Activated T-cell treated with anti-CD3 and anti-CD28 coated beads, Interleukin-2, amount 50 U/mL, for 24 hours (primary cell): ENCODE measurements around the gene LNX2.

ENCODE experiments used
- DNase-seq: peaks from one replicate; pipeline ENCODE4 v3.0.0-alpha.2; 2020
- H3K27ac Mint-ChIP-seq: 2 replicates; pipeline ENCODE4 v1.8.0; 2020; ENCODE audit warnings: mild to moderate bottlenecking, mixed read lengths
- H3K27me3 Mint-ChIP-seq: 2 replicates; pipeline ENCODE4 v1.8.0; 2020; ENCODE audit warnings: mixed read lengths
- H3K36me3 Mint-ChIP-seq: 2 replicates; pipeline ENCODE4 v1.8.0; 2020; ENCODE audit warnings: low read depth, mixed read lengths
- H3K4me1 Mint-ChIP-seq: 2 replicates; pipeline ENCODE4 v1.8.0; 2020; ENCODE audit warnings: low read depth, mixed read lengths
- H3K4me3 Mint-ChIP-seq: 2 replicates; pipeline ENCODE4 v1.8.0; 2020; ENCODE audit warnings: mild to moderate bottlenecking, moderate library complexity, mixed read lengths
- H3K9me3 Mint-ChIP-seq: 2 replicates; pipeline ENCODE4 v1.8.0; 2020; ENCODE audit warnings: mixed read lengths

LNX2 gene

GRCh38 chr13:27644302-27644701 is 24.0 kb upstream of the LNX2 start:
- peaks cover 45% of the 10 kb centered on the region for H3K4me1 Mint-ChIP-seq
- no peaks in the 10 kb centered on the region for H3K27me3 Mint-ChIP-seq
- H3K4me3 Mint-ChIP-seq = no peak overlapping the region
- peaks cover 79% of the 10 kb centered on the region for H3K36me3 Mint-ChIP-seq
- H3K9me3 Mint-ChIP-seq = peaks cover 7% of the 10 kb centered on the region
- DNase-seq = no peak
- no peak overlapping the region for H3K27ac Mint-ChIP-seq

DNA sequence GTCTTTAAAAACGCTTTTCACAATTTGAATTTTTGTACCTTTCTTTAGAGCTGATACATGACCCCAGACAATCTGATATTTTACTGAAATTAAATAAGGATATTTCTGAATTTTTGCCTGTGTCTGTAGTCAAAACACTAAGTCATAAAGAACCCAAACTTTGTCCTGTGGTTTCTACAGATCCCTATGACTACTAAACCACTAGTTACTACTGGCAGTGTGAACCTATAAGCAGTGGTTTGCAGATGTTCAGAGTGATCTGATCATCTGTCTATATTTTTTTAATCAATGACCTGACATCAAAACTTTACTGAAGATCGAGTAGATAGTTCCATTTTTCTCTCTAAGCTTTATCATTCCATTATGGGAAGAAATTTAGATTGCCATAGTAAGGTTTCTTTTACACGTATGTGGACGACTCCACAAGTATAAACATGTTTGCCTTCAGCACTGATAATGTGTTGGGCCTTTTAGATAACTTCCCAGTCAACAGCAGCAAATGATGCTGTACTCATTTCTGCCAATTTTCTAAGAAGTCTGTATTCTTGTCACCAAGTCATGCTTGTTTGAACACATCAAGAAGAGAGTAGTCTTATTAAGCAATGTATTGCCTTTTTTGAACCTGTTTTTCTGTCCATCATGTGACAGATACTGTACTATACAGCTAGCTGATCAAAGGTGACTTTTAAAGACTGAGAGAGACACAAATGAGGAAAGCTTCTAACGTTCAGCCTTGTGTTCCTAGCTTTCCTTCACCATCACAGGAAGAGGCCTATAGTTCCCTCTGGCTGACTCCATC is 23.2 kb upstream of the LNX2 start:
- Mint-ChIP-seq H3K27ac (no peak overlapping the region), H3K9me3 (peaks cover 2% of the 10 kb centered on the region), H3K4me3 (no peak overlapping the region), H3K36me3 (peaks cover 78% of the 10 kb centered on the region), H3K4me1 (peaks cover 53% of the 10 kb centered on the region), H3K27me3 (no peaks in the 10 kb centered on the region)
- no peak for DNase-seq

GRCh38 chr13:27641711-27642502 is 21.6 kb upstream of the LNX2 start:
- H3K9me3 Mint-ChIP-seq = peaks cover 2% of the 10 kb centered on the region
- H3K4me1 Mint-ChIP-seq = peaks cover 64% of the 10 kb centered on the region
- H3K4me3 Mint-ChIP-seq = no peak overlapping the region
- H3K27ac Mint-ChIP-seq = no peak overlapping the region
- peaks cover 77% of the 10 kb centered on the region for H3K36me3 Mint-ChIP-seq
- no peaks in the 10 kb centered on the region for H3K27me3 Mint-ChIP-seq
- DNase-seq = no peak

- Mint-ChIP-seq H3K36me3 (peaks cover 72% of the 10 kb centered on the region), H3K4me1 (peaks cover 74% of the 10 kb centered on the region), H3K4me3 (no peak overlapping the region), H3K27me3 (no peaks in the 10 kb centered on the region), H3K27ac (no peak overlapping the region), H3K9me3 (no peaks in the 10 kb centered on the region)
- no peak for DNase-seq
Observed at GRCh38 chr13:27639186-27639585, 18.9 kb upstream of the LNX2 start.

DNA sequence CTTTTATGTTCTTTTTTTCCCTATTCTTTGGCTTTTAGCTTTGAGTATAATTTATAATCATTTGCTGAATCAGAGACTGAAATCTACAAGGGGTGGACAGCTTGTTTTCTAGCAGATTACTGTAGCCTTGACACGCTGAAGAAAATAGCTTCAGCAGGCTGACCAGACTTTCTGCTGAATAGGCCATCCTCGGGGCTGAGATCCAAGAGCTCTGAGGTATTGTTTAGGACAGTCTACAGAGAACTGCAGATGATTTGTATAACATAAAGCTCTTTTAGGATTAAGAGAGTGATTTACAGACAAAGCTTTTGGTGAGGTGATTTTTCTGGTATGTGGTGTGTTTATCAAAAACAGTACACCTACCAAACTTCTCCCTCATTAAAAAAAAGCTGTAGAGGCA is 18.2 kb upstream of the LNX2 start:
- no peak overlapping the region for H3K4me3 Mint-ChIP-seq
- no peaks in the 10 kb centered on the region for H3K9me3 Mint-ChIP-seq
- H3K27me3 Mint-ChIP-seq = no peaks in the 10 kb centered on the region
- no peak for DNase-seq
- no peak overlapping the region for H3K27ac Mint-ChIP-seq
- H3K4me1 Mint-ChIP-seq = peaks cover 74% of the 10 kb centered on the region
- H3K36me3 Mint-ChIP-seq = peaks cover 73% of the 10 kb centered on the region

DNA sequence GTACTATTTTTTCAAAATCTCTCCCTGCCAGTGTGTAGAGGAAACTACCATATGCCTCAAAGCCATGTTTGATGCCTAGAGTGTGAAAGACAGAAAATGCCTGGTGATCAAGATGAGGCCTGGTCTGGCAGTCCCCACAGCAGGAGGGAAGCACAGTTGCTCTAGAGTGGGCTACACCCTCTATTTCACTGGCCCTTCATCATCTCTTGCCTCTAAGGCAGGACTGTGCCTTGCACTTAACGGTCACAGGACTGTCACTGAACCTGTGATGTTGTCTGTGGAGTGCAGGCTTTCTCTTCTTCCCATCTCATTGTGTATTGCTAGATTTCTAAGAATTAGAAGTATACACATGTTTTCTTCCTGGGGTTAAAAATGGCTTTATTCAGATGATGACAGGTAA is 17.7 kb upstream of the LNX2 start:
- Mint-ChIP-seq H3K27me3 (no peaks in the 10 kb centered on the region), H3K9me3 (no peaks in the 10 kb centered on the region), H3K4me3 (no peak overlapping the region), H3K27ac (no peak overlapping the region), H3K36me3 (peaks cover 73% of the 10 kb centered on the region), H3K4me1 (peaks cover 73% of the 10 kb centered on the region)
- DNase-seq = no peak

GRCh38 chr13:27637289-27637626 is 16.9 kb upstream of the LNX2 start:
- Mint-ChIP-seq H3K9me3 (no peaks in the 10 kb centered on the region), H3K36me3 (peaks cover 73% of the 10 kb centered on the region), H3K4me3 (no peak overlapping the region), H3K27me3 (no peaks in the 10 kb centered on the region), H3K27ac (peak overlapping the region; percentile 32), H3K4me1 (peaks cover 70% of the 10 kb centered on the region)
- DNase-seq = no peak

- Mint-ChIP-seq H3K27ac (peak overlapping the region; percentile 32), H3K27me3 (no peaks in the 10 kb centered on the region), H3K9me3 (no peaks in the 10 kb centered on the region), H3K36me3 (peaks cover 73% of the 10 kb centered on the region), H3K4me1 (peaks cover 70% of the 10 kb centered on the region), H3K4me3 (no peak overlapping the region)
- no peak for DNase-seq
Observed at GRCh38 chr13:27636589-27637288, 16.4 kb upstream of the LNX2 start.

- Mint-ChIP-seq H3K27me3 (no peaks in the 10 kb centered on the region), H3K36me3 (peaks cover 81% of the 10 kb centered on the region), H3K4me1 (peaks cover 76% of the 10 kb centered on the region), H3K9me3 (no peaks in the 10 kb centered on the region), H3K27ac (no peak overlapping the region), H3K4me3 (no peak overlapping the region)
- DNase-seq = no peak
Observed at GRCh38 chr13:27635266-27635665, 14.9 kb upstream of the LNX2 start.

- Mint-ChIP-seq H3K9me3 (no peaks in the 10 kb centered on the region), H3K4me1 (peaks cover 74% of the 10 kb centered on the region), H3K36me3 (peaks cover 80% of the 10 kb centered on the region), H3K4me3 (no peak overlapping the region), H3K27me3 (no peaks in the 10 kb centered on the region), H3K27ac (no peak overlapping the region)
- DNase-seq = no peak
Observed at GRCh38 chr13:27634791-27635190, 14.5 kb upstream of the LNX2 start.

DNA sequence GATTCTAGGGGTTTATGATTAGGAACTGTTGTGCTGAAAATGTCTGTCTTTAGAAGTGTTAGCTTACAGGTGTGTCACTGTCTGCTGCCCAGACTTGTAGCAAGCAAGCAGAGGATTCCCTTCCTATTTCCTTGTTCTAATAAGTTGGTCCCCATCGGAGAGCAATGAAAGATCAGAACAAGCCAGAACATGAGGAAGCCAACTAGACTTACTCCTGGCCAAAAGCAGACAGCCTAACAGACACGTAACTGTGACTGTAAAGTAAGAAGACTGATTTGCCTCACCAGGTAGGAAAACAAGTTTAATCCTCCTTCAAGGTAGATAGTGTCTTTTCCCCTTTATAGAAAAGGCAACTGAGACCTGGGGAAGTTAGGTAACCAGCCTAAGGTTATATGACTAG is 13.9 kb upstream of the LNX2 start:
- peaks cover 79% of the 10 kb centered on the region for H3K36me3 Mint-ChIP-seq
- H3K9me3 Mint-ChIP-seq = no peaks in the 10 kb centered on the region
- peaks cover 71% of the 10 kb centered on the region for H3K4me1 Mint-ChIP-seq
- no peak overlapping the region for H3K4me3 Mint-ChIP-seq
- no peaks in the 10 kb centered on the region for H3K27me3 Mint-ChIP-seq
- H3K27ac Mint-ChIP-seq = no peak overlapping the region
- DNase-seq = no peak

GRCh38 chr13:27632648-27633047 is 12.3 kb upstream of the LNX2 start:
- no peaks in the 10 kb centered on the region for H3K9me3 Mint-ChIP-seq
- no peak overlapping the region for H3K4me3 Mint-ChIP-seq
- no peak for DNase-seq
- no peak overlapping the region for H3K27ac Mint-ChIP-seq
- peaks cover 70% of the 10 kb centered on the region for H3K4me1 Mint-ChIP-seq
- no peaks in the 10 kb centered on the region for H3K27me3 Mint-ChIP-seq
- H3K36me3 Mint-ChIP-seq = peaks cover 82% of the 10 kb centered on the region

GRCh38 chr13:27632214-27632613 is 11.9 kb upstream of the LNX2 start:
- Mint-ChIP-seq H3K9me3 (no peaks in the 10 kb centered on the region), H3K36me3 (peaks cover 86% of the 10 kb centered on the region), H3K4me1 (peaks cover 74% of the 10 kb centered on the region), H3K4me3 (no peak overlapping the region), H3K27ac (no peak overlapping the region), H3K27me3 (no peaks in the 10 kb centered on the region)
- no peak for DNase-seq

DNA sequence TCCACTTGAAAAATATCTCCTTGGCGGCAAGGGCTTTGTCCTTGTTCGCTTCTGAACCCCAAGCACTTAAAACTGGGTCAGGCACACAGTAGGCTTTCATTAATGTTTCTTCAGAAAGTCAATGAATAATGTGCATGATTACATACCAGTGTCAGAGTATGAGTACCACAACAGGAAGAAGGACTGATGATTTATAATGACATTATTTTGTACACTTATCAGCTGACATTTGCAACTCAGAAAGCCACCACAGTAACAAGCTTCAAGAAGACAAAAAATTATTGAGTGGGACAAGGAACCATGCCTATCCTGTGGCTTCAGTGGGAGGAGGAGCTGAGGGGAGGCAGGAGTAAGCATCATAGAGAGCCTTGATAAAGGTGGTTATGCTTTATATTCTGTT is 11.3 kb upstream of the LNX2 start:
- peaks cover 74% of the 10 kb centered on the region for H3K4me1 Mint-ChIP-seq
- peaks cover 88% of the 10 kb centered on the region for H3K36me3 Mint-ChIP-seq
- no peak overlapping the region for H3K27ac Mint-ChIP-seq
- H3K27me3 Mint-ChIP-seq = no peaks in the 10 kb centered on the region
- H3K9me3 Mint-ChIP-seq = no peaks in the 10 kb centered on the region
- no peak overlapping the region for H3K4me3 Mint-ChIP-seq
- no peak for DNase-seq

DNA sequence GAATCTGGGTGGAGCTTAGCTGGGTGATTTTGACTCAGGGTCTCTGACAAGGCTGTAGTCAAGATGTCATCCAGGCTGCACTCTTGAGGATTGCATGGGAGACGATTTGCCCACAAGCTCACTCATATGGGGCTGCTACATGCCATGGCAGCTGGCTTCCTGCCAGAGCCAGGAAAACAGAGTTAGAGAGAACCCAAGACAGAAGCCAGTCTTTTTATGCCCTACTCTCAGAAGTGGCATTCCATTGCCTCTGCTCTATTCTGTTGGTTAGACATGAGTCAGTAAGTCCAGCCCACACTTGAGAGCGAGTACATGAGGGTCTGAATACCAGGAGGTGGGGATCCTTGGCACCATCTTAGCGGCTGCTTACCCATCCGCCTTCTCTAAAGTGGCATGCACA is 10.8 kb upstream of the LNX2 start:
- no peaks in the 10 kb centered on the region for H3K27me3 Mint-ChIP-seq

More for the DNA sequence above, 10.8 kb upstream of the LNX2 start:
- H3K4me3 Mint-ChIP-seq = no peak overlapping the region
- peak overlapping the region; percentile 2 for H3K27ac Mint-ChIP-seq
- peaks cover 91% of the 10 kb centered on the region for H3K36me3 Mint-ChIP-seq
- H3K9me3 Mint-ChIP-seq = no peaks in the 10 kb centered on the region
- DNase-seq = no peak
- H3K4me1 Mint-ChIP-seq = peaks cover 75% of the 10 kb centered on the region
